Fibroblast of peridontal ligament (primary cell): ENCODE results near the gene GUCA2A.
"Not testable (repeated sequence)": the region's sequence is repeated elsewhere in the genome, so short reads cannot be mapped to it uniquely, and the experiment has no call there.

Experiments
- DNase-seq: peaks from one replicate; pipeline ENCODE4 v3.0.0-alpha.2; 2010; ENCODE audit errors: extremely low read depth

Gene GUCA2A, protein sequence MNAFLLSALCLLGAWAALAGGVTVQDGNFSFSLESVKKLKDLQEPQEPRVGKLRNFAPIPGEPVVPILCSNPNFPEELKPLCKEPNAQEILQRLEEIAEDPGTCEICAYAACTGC

DNA sequence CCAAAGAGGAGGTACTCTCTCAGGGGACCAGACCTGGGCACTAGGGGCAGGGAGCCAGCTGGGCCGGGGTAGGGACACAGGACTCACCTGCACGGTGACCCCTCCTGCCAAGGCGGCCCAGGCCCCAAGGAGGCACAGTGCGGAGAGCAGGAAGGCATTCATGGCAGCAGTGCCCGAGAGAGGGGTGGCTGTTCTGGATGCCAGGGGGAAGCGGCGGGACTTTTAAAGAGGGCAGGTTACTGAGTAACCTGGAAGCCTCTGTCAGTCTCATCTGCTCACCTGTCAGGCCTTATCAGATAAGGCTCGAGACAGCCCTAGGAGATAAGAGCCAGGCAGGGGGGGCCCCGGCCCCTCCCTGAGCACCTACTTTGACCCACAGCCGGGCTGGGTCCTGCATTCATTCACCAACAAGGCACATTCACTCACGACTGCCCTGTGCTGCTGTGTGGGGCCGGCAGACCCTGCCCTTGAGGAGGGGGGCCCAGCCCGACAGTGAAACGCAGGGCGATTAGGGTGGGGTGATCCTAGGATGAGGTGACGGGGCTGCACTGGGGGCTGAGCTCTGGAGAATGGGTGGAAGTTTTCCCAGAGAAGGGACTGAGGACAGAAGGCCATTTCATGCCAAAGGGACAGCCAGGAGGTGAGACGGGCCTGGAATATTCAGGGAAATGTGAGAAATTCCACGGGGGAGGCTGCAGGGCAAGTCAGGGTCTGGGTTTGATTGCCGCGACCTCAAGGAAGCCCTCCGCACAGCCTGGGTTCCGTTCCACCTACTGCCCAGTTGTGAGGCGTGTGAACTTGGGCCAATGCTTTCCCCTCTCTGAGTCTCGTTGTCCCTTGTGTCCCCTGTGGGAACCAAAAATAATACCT is at the start of gene GUCA2A:
TSS of gene GUCA2A (minus strand) at position 195 of the 870 bp plus-strand sequence. CDS start at position 162, 33 bp downstream.
- DNase-seq: no peak

DNA sequence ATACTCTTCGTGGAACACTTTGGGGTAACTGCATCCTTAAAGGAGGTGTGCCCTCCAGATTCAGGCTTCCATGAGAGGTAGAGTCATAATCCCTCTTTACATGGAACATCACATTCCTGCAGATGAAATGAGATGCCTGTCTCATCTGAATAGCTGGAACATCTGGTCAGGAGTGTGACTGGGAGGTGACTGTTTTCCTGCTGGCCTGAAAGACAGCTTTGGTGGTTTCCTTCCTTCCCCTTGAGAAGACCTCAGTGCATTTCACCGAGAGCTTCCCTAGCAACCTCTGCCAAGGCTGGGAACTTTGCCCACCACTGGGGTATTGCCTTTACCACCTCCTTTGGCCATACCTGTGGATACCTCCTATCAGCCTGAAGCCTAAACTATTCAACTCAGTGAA is 46.7 kb upstream of the GUCA2A start:
- no peak for DNase-seq

DNA sequence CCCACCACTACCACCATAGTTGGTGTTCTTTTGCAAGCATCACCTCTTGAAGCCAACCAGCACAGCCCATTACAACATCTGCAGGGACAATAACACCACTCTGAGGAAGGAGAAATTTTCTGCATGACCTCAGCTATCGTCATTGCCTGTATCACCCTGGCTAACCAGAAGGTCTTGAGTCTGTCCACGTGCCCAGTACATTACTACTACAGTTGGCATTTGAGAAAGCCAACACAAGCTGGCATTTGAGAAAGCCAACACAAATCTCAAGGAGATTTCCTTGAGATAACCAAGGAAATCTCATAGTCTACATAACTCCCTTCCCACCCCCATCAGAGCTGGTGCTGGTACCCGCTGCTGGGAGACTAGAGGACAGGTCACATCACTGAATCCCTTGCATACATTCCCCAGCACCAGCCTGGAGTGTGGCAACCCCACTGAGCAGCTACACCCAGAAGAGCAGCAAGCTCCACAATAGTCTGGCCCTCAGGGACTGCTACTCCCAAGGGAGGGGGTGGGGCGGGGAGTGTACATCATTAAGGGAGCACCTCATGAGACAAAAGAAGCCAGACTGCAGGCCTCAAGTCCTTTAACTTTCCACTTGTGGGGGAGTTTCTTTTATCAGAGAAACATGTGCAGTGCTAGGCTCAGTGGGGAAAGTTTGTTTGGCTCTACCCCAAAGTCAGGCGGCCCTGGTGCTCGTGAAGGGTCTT is 46.0 kb upstream of the GUCA2A start:
- peak; percentile 57 for DNase-seq

DNA sequence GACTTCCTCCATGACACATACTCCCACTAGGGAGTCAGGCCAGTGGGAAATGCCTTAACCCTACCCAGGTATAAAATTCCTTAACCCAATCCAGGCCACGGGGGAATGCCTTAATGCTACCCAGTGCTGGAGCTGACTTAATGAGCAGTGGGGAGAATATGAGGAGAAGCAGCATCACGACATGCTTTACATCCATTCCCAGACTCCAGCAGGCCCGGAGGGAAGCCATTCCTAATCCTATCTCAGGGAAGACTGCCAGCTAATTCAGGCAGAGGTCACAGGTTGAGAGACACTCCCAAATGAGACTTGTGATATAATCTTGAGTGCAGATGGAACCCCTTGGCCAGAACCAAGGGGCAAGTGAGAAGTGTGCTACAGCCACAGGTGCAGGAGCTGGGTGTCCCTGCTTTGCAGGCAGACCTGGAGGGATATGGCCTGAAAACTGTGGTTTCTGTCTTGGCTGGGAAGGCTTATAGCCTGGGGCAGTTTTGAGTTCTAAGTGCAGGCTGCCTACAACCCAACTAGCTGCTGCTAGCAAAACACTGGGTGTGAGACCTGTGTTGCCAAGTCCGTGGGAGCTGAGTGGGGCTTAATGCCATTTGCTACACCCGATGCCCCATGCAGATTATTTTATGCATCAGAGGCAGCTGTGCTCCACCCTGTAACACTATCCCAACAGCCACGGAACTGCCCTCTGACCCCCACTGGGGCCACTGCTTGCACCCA is 45.1 kb upstream of the GUCA2A start:
- no peak for DNase-seq

DNA sequence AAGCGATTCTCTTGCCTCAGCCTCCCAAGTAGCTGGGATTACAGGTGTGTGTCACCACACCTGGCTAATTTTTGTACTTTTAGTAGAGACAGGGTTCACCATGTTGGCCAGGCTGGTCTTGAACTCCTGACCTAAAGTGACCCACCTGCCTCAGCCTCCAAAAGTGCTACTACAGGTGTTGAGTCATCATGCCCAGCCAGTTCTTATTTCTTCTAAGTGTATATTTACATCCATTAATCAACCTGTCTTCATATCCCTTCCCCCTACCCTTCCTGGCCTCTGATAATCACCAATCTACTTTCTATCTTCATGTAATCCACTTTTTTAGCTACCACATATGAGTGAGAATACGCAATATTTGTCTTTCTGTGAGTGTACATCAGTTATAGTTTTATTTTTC is 42.4 kb upstream of the GUCA2A start:
- DNase-seq: not testable (repeated sequence)

DNA sequence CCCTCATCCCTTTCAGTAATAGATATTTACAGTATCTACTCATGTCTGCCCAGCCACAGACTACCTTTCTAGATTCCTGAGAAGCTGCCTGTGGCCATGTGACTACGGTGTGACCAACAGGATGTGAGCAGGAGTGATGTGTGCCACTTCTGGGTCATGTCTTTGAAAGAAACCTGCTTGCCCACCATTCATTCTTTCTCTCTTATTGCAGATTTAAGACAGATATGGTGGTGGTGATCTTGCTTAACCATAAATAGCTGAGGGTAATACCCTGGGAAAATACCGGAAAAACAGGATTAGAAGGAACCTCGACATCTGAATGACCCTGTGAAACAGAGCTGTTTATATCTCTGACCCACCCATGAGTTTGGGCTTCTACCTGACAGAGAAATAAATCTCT is 41.6 kb upstream of the GUCA2A start:
- no peak for DNase-seq

DNA sequence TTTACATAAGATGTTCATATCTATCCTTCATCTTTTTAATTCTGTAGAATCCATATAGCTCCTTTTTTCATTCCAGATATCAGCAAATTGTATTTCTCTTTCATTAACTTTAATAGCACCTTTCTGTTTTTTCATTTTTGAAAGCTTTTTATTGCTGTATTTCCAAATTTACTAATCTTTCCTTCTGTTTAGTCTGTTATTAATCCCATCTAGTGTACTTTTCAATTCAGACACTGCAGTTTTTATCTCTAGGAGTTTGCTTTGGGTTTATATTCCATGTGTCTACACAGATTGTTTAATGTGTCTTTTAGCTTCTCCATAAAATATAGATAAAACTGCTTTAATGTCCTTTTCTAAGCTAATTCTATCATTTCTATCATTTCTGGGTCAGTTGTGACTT is 37.4 kb upstream of the GUCA2A start:
- no peak for DNase-seq

DNA sequence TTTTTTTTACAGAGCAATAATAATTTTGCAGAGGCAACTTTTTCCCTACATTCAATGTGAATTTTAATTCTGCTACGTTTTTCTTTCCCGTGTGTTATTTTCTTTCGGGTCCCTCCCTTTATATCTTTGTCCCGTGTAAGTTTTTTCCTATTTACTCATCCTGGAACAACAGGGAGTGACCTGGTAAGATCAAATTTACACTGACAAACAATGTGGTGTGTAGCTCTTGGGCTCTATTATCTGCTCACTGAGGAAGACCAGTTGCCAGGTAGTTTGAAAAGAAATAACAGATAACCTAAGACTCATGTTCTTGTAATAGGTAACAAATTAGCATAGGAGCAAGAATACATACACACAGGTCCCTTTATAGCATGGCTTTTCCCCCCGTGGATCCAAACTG is 33.7 kb upstream of the GUCA2A start:
- no peak for DNase-seq

DNA sequence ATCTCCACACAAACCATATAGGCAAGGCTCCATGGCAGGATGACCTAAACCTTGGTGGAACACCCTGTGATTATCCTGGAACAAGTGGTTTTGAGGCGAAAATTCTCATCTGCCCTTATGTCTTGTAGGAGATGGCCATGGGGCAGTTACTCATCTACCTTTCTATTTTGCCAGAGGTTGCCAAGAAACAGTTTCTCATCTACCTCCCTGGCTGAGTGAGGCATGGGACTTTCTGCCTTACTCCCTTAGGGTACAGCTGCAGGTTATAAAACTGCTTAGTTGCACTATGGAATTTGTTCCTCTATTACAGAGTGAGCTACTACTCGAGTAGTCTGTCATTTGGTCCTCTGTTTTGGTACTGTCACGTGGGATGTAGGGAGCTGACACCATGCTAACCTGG is 31.3 kb upstream of the GUCA2A start:
- no peak for DNase-seq

DNA sequence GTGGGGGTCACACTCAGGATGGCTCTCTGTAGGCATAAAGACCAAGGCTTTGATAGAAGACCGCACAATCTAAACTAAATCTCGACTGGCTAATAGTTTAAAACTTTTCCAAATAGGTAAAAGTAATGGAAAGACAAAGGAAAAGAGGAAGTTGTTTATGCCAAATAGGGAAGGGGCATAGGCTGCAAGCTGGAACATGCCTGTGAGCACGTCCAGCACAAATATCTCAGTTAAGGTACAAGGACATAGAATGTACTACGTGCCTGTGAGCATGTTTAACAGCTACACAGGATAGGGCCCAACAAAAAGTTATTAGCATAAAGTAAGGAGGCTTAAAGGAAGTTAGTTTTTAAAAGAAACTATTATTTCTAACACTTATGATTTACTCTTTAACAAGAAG is 27.6 kb upstream of the GUCA2A start:
- DNase-seq: no peak

DNA sequence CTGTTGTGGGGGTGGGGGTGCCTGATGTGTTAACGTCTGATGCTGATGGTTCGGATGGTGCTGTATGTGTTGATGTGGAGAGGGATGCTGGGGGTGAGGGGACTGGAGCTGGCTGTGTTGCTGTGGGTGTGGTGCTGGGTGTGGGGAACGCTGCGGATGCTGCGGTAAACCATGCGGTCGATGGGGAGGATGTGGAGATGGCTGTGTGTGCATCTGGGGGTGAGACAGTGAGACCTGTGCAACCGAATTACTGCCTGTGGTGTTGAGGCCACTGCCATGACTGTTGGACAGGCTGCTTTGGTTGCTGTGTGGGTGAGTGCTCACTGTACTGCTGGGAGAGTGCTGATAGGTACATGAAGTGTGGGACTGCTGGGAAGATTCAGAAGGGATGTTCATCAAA is 26.8 kb upstream of the GUCA2A start:
- no peak for DNase-seq

DNA sequence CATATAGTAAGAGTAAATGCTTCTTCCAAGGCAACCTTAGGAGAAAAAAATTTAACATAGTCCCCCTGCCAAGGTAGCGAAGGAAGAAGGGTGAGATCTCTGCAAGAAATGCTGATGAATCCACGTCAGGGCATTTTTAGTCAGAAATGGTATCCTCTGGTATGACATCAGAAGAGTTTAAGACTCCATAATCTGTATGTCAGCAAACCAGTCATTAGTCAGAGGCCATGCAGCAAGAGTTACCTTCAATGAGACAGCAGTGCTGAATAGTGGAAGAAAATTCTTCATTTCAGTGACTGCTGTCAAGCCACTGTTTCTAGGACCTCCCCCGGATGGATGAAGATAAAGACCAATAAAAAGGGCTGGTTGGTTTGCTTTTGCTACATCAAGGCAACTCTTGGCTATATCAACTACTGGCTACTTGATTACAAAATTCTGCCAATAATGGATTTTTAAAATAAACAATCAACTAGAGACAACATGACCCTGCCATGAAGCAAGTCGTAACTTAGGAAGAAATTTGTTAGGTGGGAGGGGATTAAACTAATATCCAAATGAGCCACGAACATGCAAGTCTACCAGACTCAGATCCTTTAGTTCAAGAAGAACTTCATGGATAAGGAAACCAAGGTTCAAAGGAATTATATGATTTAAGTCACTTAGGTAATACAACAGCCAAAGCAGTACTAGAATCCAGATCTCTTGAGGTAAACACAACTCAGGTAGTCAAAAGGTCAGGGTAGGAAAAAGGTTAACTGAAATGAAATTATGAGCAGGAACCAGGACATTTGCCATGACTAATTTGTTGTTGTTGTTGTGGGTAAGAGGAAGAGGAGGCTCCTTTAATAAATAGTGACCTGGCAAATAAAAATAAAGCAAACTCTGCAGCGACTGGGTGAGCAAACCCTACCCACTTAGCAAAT is 25.6 kb upstream of the GUCA2A start:
- DNase-seq: no peak

DNA sequence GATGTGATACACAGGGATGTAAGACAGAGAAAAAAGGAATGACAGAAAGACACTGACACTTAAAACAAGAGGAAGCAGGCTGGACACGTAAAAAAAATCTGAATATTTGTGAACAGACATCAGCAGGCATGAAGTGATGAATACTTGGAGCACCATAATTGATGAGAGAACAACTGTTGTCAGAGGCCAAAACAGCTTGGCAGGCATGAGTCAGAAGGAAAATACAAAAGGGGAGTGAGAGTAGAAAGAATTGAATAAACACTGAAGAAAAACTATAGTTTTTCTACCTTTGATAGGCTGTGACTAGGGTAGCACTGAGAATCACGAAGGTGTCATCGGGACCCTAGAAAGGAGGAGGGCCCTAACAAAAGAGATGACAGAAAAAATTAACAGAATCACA is 21.6 kb upstream of the GUCA2A start:
- peak; percentile 72 for DNase-seq

DNA sequence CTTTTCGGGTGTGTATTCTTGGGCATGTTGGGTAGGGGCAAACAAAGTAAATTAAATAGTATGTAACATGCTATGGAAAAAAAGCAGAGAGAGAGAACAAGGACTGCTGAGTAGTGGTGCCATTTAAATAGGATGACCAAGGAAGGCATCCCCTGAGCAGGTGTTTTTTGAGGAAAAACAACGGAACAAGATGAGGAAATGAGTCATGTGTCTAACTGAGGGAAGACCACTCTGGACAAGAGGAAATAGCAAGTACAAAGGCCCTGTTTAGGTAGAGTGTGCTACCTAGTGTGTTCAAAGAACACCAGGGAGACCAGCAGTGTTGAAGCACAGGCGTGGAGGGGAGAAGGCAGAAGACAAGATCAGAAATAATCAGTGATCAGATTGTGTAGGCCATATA is 20.1 kb upstream of the GUCA2A start:
- DNase-seq: no peak

DNA sequence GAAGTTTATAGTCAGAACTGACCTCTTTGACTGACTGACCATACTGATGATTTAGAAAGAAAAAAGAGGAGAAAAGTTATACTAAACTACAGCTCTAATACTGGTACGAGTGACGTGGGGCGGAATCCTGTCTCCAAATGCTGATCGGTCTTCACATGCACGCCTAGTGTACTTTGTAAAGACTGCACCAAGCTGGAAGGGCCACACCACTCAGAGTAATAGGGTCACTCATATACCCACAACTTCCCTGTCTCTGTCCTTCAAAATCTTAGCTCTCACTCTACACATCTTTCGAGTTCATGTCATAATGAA is 19.4 kb upstream of the GUCA2A start:
- no peak for DNase-seq

DNA sequence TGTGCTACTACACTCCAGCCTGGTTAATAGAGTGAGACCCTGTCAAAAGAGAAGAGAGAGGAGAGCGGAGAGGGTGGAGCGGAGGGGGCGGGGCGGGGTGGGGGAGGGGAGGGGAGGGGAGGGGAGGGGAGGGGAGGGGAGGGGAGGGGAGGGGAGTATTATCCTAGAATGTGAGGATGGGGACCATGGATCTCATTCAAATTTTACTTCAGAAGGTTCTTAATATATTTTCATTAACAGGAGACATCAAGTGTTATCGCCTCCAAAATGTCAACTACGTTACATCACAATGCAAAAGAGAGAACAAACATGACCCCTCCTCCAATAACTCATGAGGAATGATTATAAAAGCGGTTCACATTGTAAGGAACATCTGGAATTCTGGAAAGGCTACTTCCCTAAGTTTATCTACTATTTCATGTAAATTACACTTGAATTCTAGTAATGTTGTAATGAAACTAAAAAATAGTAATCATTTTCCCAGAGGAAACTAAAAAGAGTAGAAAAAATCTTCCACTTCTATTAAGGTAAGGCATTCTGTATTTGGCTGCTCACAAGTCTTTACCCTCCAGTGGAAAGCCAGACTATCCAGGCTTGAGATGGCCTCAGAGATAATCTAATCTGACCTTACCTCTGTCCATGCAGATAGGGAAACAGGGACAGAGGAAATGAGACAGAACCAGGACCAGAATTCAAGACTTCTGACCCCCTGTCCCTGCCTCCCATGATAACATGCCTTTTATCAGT is 18.8 kb upstream of the GUCA2A start:
- no peak for DNase-seq

DNA sequence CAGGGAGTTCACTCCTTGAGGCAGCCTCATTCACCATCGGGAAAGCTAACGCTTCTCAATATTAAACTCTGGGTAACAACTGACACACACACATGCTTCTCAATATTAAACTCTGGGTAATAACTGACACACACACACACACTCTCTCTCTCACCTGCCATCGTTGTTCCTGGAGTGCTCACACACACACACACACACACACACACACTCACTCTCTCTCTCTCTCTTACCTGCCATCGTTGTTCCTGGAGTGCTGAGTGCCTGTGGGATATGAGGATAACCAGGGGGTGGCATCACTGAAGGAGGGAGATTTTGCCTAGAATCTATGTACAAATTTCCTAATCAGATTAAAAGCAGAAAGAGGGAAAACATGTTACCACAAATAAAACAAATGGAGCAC is 17.1 kb upstream of the GUCA2A start:
- no peak for DNase-seq

DNA sequence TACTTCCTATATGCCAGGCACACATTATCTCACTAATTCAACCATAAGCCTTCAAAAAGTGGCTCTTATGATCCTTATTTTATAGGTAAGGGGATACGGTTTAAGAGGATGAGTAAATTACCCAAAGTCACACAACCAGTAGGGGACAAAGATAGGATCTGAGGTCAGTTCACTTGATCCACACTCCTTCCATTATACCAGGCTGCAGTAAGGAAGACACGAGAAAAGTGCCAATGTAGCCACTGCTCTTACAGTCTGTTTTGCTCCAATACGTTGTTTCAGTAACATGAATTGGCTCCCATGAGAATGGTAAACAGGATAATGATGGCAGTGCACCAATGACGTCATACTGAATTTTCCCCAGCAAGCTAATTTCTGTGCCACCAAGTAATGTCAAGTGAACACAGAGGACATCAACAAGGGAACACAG is 15.4 kb upstream of the GUCA2A start:
- DNase-seq: peak; percentile 28

DNA sequence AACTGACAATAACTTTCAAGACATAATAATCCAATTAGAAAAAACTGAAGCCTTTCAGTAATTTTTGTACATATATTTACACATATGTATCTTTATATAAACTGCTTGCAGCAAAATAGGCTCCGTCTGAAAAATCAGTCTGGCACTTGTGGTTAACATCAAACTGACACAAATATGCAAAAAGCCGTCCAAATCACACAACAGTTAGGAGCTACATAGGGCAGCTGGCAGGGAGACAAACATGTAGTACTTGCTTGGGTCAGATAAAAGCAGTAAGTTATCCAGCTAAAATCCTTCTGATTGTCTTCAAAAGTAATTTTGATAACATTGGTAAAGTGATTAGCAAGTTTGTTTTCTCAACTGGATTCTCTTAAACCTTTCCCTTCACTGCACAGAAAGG is 14.7 kb upstream of the GUCA2A start:
- peak; percentile 83 for DNase-seq

DNA sequence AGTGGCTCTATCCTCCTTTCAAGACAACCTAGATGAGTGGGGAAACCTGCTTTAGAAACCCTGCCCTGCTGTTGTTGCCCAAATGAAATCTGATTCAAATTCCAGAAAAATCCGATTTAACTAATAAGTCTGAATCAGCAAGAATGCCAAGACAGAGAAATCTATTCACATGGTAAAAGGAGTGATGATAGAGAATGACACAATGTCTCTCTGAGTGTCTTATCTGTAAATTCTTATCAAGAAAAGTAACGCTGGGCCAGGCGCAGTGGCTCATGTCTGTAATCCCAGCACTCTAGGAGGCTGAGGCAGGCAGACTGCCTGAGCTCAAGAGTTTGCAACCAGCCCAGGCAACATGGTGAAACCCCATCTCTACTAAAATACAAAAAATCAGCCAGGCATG is 13.7 kb upstream of the GUCA2A start:
- DNase-seq: no peak

DNA sequence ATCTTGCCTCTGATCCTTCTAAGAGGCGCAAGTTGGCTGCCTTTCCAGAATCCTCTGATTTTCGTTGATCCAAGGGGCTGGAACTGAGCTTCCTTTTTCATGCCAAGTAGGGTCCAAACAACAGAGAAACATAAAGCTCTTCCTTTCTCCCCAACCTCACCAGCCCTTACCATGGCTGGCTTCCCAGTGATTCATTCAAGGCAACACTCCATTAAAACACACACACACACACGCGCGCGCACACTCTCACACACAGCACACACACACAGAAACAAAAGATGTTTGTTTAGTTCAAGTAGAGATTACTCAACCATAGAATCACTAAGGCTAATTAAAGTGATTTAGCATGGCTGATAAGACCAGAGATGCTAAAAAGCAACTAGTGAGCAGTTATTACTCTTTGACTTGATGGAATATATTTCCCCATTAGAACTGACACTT is 13.0 kb upstream of the GUCA2A start:
- DNase-seq: peak; percentile 84
